ENCODE data around the gene TBC1D14. TPM values are rescaled to one million over a fixed set of nuclear protein-coding genes. Genes with fewer than 3 reads are reported as not detected.

TBC1D14 gene
- total and polyA plus RNA-seq, 9 of the 15 experiments (the other 6 are each of a cell fraction or from before 2014, with no cell fraction given) = 2.1 to 59.6 (median 44.8) TPM

DNA sequence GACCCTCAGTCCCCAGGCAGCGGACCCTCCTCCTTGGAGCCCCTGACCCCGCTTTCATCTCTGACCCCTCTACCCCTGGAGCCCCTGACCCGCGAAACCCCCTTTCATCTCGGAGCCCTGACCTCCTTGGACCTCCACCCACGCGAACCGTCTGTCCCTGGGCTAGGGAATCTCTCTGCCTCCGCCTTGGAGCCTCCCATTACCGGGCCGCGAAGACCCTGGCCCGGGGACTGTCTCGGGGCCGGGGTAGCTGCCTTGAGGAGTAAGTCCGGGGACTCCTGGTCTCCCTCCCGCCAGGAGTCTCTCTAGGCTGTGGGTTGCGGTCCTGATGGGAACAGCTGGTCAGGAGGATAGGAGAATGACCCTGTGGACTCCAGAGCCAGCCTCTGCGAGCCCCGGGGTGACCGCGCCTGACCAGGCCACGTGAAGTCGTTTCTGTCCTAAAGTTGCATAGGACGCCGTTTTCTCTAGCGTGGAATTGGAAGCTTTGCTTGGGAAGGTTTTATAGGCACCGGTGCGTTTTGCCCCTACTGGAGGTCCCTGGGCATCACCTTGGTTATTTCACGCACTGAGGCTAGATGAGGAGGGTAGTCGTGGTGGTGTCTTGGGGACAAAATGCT, 824 bp downstream of the TBC1D14 start (continued):
- TF ChIP-seq, protein P1, sequence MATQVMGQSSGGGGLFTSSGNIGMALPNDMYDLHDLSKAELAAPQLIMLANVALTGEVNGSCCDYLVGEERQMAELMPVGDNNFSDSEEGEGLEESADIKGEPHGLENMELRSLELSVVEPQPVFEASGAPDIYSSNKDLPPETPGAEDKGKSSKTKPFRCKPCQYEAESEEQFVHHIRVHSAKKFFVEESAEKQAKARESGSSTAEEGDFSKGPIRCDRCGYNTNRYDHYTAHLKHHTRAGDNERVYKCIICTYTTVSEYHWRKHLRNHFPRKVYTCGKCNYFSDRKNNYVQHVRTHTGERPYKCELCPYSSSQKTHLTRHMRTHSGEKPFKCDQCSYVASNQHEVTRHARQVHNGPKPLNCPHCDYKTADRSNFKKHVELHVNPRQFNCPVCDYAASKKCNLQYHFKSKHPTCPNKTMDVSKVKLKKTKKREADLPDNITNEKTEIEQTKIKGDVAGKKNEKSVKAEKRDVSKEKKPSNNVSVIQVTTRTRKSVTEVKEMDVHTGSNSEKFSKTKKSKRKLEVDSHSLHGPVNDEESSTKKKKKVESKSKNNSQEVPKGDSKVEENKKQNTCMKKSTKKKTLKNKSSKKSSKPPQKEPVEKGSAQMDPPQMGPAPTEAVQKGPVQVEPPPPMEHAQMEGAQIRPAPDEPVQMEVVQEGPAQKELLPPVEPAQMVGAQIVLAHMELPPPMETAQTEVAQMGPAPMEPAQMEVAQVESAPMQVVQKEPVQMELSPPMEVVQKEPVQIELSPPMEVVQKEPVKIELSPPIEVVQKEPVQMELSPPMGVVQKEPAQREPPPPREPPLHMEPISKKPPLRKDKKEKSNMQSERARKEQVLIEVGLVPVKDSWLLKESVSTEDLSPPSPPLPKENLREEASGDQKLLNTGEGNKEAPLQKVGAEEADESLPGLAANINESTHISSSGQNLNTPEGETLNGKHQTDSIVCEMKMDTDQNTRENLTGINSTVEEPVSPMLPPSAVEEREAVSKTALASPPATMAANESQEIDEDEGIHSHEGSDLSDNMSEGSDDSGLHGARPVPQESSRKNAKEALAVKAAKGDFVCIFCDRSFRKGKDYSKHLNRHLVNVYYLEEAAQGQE (IDR thresholded peaks at IDR 0.05; ENCODE audit: borderline replicate concordance) = no peak; the same call in 1 of the 2 replicates
- TF ChIP-seq, protein P1 (CRISPR knock-in tag; IDR thresholded peaks at IDR 0.05; ENCODE audit: low read depth) = no peak
- TF ChIP-seq ESRRB (CRISPR knock-in tag; IDR thresholded peaks at IDR 0.05; ENCODE audit: borderline replicate concordance) = no peak
- peak; percentile 46 for TF ChIP-seq KDM5B (IDR thresholded peaks at IDR 0.05; ENCODE audit: insufficient replicate concordance, low read depth, low read length)
- no peak for TF ChIP-seq SIRT6 (IDR thresholded peaks at IDR 0.05; ENCODE audit: low read depth, low read length)
- TF ChIP-seq TEAD4 (IDR thresholded peaks at IDR 0.05; ENCODE audit: low read length) = peak; percentile 6; the same call in 1 of the 2 replicates
- TF ChIP-seq TEAD4 (CRISPR knock-in tag; IDR thresholded peaks at IDR 0.05; ENCODE audit: borderline replicate concordance) = no peak
- peak; percentile 66 for TF ChIP-seq CHD1 (IDR thresholded peaks at IDR 0.05; ENCODE audit: low read length)
- no peak for TF ChIP-seq CC2D1A (IDR thresholded peaks at IDR 0.05)
- TF ChIP-seq, protein P2, sequence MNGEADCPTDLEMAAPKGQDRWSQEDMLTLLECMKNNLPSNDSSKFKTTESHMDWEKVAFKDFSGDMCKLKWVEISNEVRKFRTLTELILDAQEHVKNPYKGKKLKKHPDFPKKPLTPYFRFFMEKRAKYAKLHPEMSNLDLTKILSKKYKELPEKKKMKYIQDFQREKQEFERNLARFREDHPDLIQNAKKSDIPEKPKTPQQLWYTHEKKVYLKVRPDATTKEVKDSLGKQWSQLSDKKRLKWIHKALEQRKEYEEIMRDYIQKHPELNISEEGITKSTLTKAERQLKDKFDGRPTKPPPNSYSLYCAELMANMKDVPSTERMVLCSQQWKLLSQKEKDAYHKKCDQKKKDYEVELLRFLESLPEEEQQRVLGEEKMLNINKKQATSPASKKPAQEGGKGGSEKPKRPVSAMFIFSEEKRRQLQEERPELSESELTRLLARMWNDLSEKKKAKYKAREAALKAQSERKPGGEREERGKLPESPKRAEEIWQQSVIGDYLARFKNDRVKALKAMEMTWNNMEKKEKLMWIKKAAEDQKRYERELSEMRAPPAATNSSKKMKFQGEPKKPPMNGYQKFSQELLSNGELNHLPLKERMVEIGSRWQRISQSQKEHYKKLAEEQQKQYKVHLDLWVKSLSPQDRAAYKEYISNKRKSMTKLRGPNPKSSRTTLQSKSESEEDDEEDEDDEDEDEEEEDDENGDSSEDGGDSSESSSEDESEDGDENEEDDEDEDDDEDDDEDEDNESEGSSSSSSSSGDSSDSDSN (IDR thresholded peaks at IDR 0.05; ENCODE audit: borderline replicate concordance in 1 of 2, low read depth in 2 of 2, low read length in 2 of 2) = 0 out of 4 replicates have a peak, but pooled peaks of 1 of the 2 experiments have one; percentile 44
- TF ChIP-seq, protein P3, sequence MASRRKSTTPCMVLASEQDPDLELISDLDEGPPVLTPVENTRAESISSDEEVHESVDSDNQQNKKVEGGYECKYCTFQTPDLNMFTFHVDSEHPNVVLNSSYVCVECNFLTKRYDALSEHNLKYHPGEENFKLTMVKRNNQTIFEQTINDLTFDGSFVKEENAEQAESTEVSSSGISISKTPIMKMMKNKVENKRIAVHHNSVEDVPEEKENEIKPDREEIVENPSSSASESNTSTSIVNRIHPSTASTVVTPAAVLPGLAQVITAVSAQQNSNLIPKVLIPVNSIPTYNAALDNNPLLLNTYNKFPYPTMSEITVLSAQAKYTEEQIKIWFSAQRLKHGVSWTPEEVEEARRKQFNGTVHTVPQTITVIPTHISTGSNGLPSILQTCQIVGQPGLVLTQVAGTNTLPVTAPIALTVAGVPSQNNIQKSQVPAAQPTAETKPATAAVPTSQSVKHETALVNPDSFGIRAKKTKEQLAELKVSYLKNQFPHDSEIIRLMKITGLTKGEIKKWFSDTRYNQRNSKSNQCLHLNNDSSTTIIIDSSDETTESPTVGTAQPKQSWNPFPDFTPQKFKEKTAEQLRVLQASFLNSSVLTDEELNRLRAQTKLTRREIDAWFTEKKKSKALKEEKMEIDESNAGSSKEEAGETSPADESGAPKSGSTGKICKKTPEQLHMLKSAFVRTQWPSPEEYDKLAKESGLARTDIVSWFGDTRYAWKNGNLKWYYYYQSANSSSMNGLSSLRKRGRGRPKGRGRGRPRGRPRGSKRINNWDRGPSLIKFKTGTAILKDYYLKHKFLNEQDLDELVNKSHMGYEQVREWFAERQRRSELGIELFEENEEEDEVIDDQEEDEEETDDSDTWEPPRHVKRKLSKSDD (conservative IDR thresholded peaks at IDR 0.05; ENCODE audit: low read length) = no peak
- TF ChIP-seq IRF2 (CRISPR knock-in tag; IDR thresholded peaks at IDR 0.05) = no peak
- TF ChIP-seq, protein P4, sequence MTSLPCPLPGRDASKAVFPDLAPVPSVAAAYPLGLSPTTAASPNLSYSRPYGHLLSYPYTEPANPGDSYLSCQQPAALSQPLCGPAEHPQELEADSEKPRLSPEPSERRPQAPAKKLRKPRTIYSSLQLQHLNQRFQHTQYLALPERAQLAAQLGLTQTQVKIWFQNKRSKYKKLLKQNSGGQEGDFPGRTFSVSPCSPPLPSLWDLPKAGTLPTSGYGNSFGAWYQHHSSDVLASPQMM (CRISPR knock-in tag; IDR thresholded peaks at IDR 0.05) = no peak

All from K562 (cell line).